ENCODE data around the gene RGPD6.
"Not testable (repeated sequence)": the region's sequence is repeated elsewhere in the genome, so short reads cannot be mapped to it uniquely, and the experiment has no call there.

DNA sequence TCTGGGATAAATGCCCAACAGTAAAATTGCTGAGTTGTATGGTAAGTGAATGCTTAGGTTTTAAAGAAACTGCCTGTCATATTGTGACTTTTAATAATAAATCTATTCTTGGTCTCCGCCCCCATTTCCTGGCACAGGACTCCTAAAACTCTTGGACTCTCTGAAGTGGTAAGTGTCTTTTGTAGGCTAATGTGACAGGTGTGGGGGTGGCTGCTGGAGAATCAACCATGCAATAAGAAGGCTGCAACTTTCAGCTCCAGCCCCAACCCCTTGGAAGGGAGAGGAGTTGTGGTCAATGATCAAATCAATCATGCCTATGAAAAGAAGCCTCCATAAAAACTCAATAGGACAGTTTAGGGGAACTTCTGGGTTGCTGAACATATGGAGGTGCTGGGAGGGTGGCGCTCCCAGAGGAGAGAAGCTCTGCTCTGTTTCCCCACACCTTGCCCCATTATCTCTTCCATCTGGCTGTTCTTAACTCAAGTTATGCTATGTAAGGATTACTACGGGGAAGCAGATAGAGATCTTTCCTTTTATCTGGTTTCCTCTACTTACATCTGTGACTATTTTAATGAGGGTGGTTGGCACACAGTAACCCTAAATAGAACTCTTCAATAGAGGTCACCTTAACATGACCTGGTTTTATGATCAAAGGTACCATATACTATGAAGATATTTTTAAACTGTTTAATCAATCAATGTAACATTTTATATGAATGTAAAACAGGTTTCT, 101.2 kb downstream of the RGPD6 start:
- TF ChIP-seq, protein P1, sequence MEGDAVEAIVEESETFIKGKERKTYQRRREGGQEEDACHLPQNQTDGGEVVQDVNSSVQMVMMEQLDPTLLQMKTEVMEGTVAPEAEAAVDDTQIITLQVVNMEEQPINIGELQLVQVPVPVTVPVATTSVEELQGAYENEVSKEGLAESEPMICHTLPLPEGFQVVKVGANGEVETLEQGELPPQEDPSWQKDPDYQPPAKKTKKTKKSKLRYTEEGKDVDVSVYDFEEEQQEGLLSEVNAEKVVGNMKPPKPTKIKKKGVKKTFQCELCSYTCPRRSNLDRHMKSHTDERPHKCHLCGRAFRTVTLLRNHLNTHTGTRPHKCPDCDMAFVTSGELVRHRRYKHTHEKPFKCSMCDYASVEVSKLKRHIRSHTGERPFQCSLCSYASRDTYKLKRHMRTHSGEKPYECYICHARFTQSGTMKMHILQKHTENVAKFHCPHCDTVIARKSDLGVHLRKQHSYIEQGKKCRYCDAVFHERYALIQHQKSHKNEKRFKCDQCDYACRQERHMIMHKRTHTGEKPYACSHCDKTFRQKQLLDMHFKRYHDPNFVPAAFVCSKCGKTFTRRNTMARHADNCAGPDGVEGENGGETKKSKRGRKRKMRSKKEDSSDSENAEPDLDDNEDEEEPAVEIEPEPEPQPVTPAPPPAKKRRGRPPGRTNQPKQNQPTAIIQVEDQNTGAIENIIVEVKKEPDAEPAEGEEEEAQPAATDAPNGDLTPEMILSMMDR (conservative IDR thresholded peaks at IDR 0.05; ENCODE audit: low read length), result not testable (repeated sequence)
- TF ChIP-seq EZH2phosphoT487 (IDR thresholded peaks at IDR 0.05; ENCODE audit: borderline replicate concordance, low read depth, low read length), result not testable (repeated sequence)
